K562 (cell line): ENCODE results near the gene MAN2B1. TPM values are rescaled to one million over a fixed set of nuclear protein-coding genes. Genes with fewer than 3 reads are reported as not detected.

ENCODE experiments used
- FOXK1 ChIP-seq: sonication (generic); formaldehyde crosslinking; IDR thresholded peaks from 2 replicates; pipeline ENCODE4 v1.8.0; 2022; ENCODE audit warnings: missing genetic modification reagents, mild to moderate bottlenecking, borderline replicate concordance
- IFI16 ChIP-seq: fragments of 250-450 bp; sonication (Bioruptor Pico); IDR thresholded peaks from 2 replicates; pipeline ENCODE4 v2.1.2; 2022; ENCODE audit warnings: mild to moderate bottlenecking, inconsistent platforms
- NFIC ChIP-seq: fragments of 450-650 bp; IDR thresholded peaks from 2 replicates; pipeline ENCODE4 v1.6.1; 2017; ENCODE audit warnings: mild to moderate bottlenecking, inconsistent platforms
- NR4A1 ChIP-seq, 2 experiments: fragments of 250-450 bp in 1 of 2; fragments of 450-650 bp in 1 of 2; sonication (Bioruptor Pico) in 1 of 2; IDR thresholded peaks; 2 replicates each; pipeline versions ENCODE4 v1.4.0 to v1.6.1; 2016 to 2020; ENCODE audit warnings: mild to moderate bottlenecking in 2 of 2, missing compliant biosample characterization in 1 of 2, missing genetic modification characterization in 1 of 2, moderate library complexity in 1 of 2
- RAD21 ChIP-seq, 2 experiments: fragments of 250-450 bp in 1 of 2; fragments of 450-650 bp in 1 of 2; sonication (Bioruptor Pico) in 1 of 2; formaldehyde crosslinking in 1 of 2; IDR thresholded peaks in 1 of 2; conservative IDR thresholded peaks in 1 of 2; 2 replicates each; pipeline versions ENCODE4 v1.4.0 to v1.8.0; 2020 to 2022; ENCODE audit warnings: mild to moderate bottlenecking in 2 of 2, moderate library complexity in 1 of 2
- SMAD4 ChIP-seq: fragments of 250-450 bp; sonication (Bioruptor Pico); conservative IDR thresholded peaks from 2 replicates; pipeline ENCODE4 v1.8.0; 2021; ENCODE audit warnings: inconsistent platforms, mild to moderate bottlenecking, moderate library complexity
- USF1 ChIP-seq: sonication (generic); formaldehyde crosslinking; IDR thresholded peaks from 2 replicates; pipeline ENCODE4 v1.9.0; 2022; ENCODE audit warnings: mild to moderate bottlenecking, missing genetic modification reagents
- ZNF12 ChIP-seq: sonication (generic); formaldehyde crosslinking; IDR thresholded peaks from 2 replicates; pipeline ENCODE4 v1.4.0; 2020; ENCODE audit warnings: mild to moderate bottlenecking, missing genetic modification reagents
- ZNF143 ChIP-seq: sonication (generic); formaldehyde crosslinking; IDR thresholded peaks from 2 replicates; pipeline ENCODE4 v1.9.0; 2022; ENCODE audit warnings: mild to moderate bottlenecking, missing genetic modification reagents
- polyA plus RNA-seq, 8 experiments: library from polyadenylated mRNA; depleted of rRNA in 4 of 8; stranded (reverse) in 5 of 8; unstranded in 3 of 8; fragments of >200 nt; fragmentation: Nextera tagmentation in 2 of 8; fragmentation: Illumina TruSeq in 1 of 8; extraction: Ambion mirVana in 2 of 8; extraction: Trizol in 1 of 8; gene quantifications; 2 replicates each; pipeline versions ENCODE4 v1.2.1 to v1.2.3, GENCODE V29; 2011 to 2014; ENCODE audit warnings: inconsistent platforms in 1 of 8, missing spikeins in 1 of 8
- total RNA-seq, 7 experiments: library from RNA; depleted of rRNA in 6 of 7; stranded (reverse); fragments of >200 nt in 6 of 7; fragmentation: Illumina TruSeq in 2 of 7; extraction: Trizol in 2 of 7; gene quantifications; 2 replicates each; pipeline versions ENCODE4 v1.2.1 to v1.2.3, GENCODE V29; 2011 to 2021; ENCODE audit warnings: low replicate concordance in 1 of 7
- TF ChIP-seq, protein P1 (sequence below): fragments of 450-650 bp; IDR thresholded peaks from 2 replicates; pipeline ENCODE4 v1.6.1; 2016; ENCODE audit warnings: mild to moderate bottlenecking, moderate library complexity
- TF ChIP-seq, protein P2 (sequence below): IDR thresholded peaks from 2 replicates; pipeline ENCODE4 v1.6.1; 2011; ENCODE audit warnings: borderline replicate concordance, low read depth, mild to moderate bottlenecking, moderate library complexity, low read length; ENCODE audit not compliant: insufficient read depth, poor library complexity, severe bottlenecking

Gene MAN2B1
- total and polyA plus RNA-seq, 9 of the 15 experiments (the other 6 are each of a cell fraction or from before 2014, with no cell fraction given): 0.59 to 33.8 (median 11.4) TPM

GRCh38 chr19:12639901-12640613, 26.5 kb downstream of the MAN2B1 start (continued):
- TF ChIP-seq, protein P1, sequence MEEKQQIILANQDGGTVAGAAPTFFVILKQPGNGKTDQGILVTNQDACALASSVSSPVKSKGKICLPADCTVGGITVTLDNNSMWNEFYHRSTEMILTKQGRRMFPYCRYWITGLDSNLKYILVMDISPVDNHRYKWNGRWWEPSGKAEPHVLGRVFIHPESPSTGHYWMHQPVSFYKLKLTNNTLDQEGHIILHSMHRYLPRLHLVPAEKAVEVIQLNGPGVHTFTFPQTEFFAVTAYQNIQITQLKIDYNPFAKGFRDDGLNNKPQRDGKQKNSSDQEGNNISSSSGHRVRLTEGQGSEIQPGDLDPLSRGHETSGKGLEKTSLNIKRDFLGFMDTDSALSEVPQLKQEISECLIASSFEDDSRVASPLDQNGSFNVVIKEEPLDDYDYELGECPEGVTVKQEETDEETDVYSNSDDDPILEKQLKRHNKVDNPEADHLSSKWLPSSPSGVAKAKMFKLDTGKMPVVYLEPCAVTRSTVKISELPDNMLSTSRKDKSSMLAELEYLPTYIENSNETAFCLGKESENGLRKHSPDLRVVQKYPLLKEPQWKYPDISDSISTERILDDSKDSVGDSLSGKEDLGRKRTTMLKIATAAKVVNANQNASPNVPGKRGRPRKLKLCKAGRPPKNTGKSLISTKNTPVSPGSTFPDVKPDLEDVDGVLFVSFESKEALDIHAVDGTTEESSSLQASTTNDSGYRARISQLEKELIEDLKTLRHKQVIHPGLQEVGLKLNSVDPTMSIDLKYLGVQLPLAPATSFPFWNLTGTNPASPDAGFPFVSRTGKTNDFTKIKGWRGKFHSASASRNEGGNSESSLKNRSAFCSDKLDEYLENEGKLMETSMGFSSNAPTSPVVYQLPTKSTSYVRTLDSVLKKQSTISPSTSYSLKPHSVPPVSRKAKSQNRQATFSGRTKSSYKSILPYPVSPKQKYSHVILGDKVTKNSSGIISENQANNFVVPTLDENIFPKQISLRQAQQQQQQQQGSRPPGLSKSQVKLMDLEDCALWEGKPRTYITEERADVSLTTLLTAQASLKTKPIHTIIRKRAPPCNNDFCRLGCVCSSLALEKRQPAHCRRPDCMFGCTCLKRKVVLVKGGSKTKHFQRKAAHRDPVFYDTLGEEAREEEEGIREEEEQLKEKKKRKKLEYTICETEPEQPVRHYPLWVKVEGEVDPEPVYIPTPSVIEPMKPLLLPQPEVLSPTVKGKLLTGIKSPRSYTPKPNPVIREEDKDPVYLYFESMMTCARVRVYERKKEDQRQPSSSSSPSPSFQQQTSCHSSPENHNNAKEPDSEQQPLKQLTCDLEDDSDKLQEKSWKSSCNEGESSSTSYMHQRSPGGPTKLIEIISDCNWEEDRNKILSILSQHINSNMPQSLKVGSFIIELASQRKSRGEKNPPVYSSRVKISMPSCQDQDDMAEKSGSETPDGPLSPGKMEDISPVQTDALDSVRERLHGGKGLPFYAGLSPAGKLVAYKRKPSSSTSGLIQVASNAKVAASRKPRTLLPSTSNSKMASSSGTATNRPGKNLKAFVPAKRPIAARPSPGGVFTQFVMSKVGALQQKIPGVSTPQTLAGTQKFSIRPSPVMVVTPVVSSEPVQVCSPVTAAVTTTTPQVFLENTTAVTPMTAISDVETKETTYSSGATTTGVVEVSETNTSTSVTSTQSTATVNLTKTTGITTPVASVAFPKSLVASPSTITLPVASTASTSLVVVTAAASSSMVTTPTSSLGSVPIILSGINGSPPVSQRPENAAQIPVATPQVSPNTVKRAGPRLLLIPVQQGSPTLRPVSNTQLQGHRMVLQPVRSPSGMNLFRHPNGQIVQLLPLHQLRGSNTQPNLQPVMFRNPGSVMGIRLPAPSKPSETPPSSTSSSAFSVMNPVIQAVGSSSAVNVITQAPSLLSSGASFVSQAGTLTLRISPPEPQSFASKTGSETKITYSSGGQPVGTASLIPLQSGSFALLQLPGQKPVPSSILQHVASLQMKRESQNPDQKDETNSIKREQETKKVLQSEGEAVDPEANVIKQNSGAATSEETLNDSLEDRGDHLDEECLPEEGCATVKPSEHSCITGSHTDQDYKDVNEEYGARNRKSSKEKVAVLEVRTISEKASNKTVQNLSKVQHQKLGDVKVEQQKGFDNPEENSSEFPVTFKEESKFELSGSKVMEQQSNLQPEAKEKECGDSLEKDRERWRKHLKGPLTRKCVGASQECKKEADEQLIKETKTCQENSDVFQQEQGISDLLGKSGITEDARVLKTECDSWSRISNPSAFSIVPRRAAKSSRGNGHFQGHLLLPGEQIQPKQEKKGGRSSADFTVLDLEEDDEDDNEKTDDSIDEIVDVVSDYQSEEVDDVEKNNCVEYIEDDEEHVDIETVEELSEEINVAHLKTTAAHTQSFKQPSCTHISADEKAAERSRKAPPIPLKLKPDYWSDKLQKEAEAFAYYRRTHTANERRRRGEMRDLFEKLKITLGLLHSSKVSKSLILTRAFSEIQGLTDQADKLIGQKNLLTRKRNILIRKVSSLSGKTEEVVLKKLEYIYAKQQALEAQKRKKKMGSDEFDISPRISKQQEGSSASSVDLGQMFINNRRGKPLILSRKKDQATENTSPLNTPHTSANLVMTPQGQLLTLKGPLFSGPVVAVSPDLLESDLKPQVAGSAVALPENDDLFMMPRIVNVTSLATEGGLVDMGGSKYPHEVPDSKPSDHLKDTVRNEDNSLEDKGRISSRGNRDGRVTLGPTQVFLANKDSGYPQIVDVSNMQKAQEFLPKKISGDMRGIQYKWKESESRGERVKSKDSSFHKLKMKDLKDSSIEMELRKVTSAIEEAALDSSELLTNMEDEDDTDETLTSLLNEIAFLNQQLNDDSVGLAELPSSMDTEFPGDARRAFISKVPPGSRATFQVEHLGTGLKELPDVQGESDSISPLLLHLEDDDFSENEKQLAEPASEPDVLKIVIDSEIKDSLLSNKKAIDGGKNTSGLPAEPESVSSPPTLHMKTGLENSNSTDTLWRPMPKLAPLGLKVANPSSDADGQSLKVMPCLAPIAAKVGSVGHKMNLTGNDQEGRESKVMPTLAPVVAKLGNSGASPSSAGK: peak; percentile 73
- TF ChIP-seq, protein P2, sequence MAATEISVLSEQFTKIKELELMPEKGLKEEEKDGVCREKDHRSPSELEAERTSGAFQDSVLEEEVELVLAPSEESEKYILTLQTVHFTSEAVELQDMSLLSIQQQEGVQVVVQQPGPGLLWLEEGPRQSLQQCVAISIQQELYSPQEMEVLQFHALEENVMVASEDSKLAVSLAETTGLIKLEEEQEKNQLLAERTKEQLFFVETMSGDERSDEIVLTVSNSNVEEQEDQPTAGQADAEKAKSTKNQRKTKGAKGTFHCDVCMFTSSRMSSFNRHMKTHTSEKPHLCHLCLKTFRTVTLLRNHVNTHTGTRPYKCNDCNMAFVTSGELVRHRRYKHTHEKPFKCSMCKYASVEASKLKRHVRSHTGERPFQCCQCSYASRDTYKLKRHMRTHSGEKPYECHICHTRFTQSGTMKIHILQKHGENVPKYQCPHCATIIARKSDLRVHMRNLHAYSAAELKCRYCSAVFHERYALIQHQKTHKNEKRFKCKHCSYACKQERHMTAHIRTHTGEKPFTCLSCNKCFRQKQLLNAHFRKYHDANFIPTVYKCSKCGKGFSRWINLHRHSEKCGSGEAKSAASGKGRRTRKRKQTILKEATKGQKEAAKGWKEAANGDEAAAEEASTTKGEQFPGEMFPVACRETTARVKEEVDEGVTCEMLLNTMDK: peak; percentile 67
- TF ChIP-seq SMAD4 (CRISPR knock-in tag): peak; percentile 65
- no peak for TF ChIP-seq NR4A1 (CRISPR knock-in tag; IDR thresholded peaks at IDR 0.05)
- no peak for TF ChIP-seq NR4A1 (tag; IDR thresholded peaks at IDR 0.05)
- TF ChIP-seq IFI16 (CRISPR knock-in tag): no peak
- TF ChIP-seq ZNF143: 0 out of 2 replicates have a peak, but pooled peaks have one; percentile 41
- TF ChIP-seq RAD21 (CRISPR knock-in tag; conservative IDR thresholded peaks at IDR 0.05 in 1 of 2, IDR thresholded peaks at IDR 0.05 in 1 of 2): peak in 1 of 2 experiments; percentile 61; a peak in 2 of 4 replicates
- 0 out of 2 replicates have a peak, but pooled peaks have one; percentile 38 for TF ChIP-seq FOXK1 (CRISPR knock-in tag)
- TF ChIP-seq ZNF12 (CRISPR knock-in tag): no peak
- TF ChIP-seq USF1 (CRISPR knock-in tag): 0 out of 2 replicates have a peak, but pooled peaks have one; percentile 28
- TF ChIP-seq NFIC: peak; percentile 20; the same call in 1 of the 2 replicates
